Activated CD4-positive, alpha-beta T cell treated with anti-CD3 and anti-CD28 coated beads, Interleukin-2, amount 10 ng/mL, durations not matched to agents 7 days and 5 days (primary cell): ENCODE measurements around the gene HOXA13. TPM values are rescaled to one million over a fixed set of nuclear protein-coding genes. Genes with fewer than 3 reads are reported as not detected.

Experiments used
- CTCF ChIA-PET: fragments of 350-600 bp; sonication (Branson Sonifier 250); formaldehyde crosslinking; loops from one replicate; lab custom pipeline; 2021; ENCODE audit warnings: antibody characterized with exemption; lab: Charles Lee
- POLR2A ChIA-PET: fragments of 350-600 bp; sonication (Branson Sonifier 250); formaldehyde crosslinking; loops from one replicate; lab custom pipeline; 2021; ENCODE audit warnings: antibody characterized with exemption; lab: Charles Lee
- DNase-seq: peaks from one replicate; pipeline ENCODE4 v3.0.0-alpha.2; 2020
- H3K27ac Mint-ChIP-seq: one replicate; pipeline ENCODE4 v1.8.0; 2021; ENCODE audit warnings: mild to moderate bottlenecking, moderate library complexity, mixed read lengths
- H3K27me3 Mint-ChIP-seq: one replicate; pipeline ENCODE4 v1.8.0; 2021; ENCODE audit warnings: mixed read lengths
- H3K36me3 Mint-ChIP-seq: one replicate; pipeline ENCODE4 v1.8.0; 2021; ENCODE audit warnings: low read depth, mixed read lengths
- H3K4me1 Mint-ChIP-seq: one replicate; pipeline ENCODE4 v1.8.0; 2021; ENCODE audit warnings: mixed read lengths
- H3K4me3 Mint-ChIP-seq: one replicate; pipeline ENCODE4 v1.8.0; 2021; ENCODE audit warnings: mild to moderate bottlenecking, moderate library complexity, mixed read lengths
- H3K9me3 Mint-ChIP-seq: one replicate; pipeline ENCODE4 v1.8.0; 2021; ENCODE audit warnings: mixed read lengths
- total RNA-seq, 2 experiments: library from RNA; stranded (reverse); gene quantifications; one replicate each; pipeline ENCODE4 v1.2.3, GENCODE V29; 2021

Gene HOXA13
- total RNA-seq, 2 experiments from 2014 or later: not detected

DNA sequence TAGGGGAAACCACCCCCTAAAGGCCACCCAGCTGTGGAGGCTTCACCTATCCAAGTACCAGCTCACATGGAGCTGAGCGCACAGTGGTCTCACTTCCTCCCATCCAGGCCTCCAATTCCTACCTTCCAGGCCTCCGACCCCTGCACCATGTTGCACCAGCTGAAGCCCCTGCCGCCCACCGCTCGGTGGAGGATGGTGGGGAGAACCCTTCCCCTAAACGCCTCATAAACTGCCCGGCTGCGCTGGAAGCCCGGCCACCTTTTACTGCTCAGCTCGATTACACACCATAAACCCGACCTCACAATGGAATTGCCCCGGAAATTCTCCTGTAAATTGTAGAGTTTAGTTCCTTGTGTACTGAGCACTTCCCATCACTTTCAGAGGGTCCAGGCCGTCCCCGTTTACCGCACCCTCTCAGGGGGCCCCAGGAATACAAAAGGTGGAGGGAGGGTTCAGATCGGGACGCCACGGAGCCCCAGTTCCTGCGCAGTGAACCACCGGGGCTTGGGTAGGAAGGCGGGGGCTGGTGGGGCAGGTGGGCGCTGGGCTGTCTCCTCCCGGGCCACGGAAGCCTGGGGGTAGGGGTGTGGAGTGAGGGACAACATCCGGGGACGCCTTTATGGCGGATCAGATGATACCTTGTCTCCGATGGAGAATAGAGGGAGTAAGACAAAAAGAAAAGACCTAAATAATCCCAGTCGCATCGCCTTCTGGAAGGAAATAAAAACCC lies 42.0 kb downstream of the HOXA13 start:
- Mint-ChIP-seq H3K4me3 (no peak overlapping the region), H3K27ac (peak overlapping the region; percentile 75), H3K36me3 (peaks cover 3% of the 10 kb centered on the region), H3K9me3 (no peaks in the 10 kb centered on the region), H3K27me3 (peaks cover 87% of the 10 kb centered on the region), H3K4me1 (peaks cover 11% of the 10 kb centered on the region)
- DNase-seq: no peak
- ChIA-PET POLR2A (no interaction called here), CTCF (interaction anchor here (0.9 to 1.4 kb wide), 4 partner anchors 9 to 96 kb away, joined by 3 to 6 read pairs (median 3); no protein-coding TSS in a partner anchor)

DNA sequence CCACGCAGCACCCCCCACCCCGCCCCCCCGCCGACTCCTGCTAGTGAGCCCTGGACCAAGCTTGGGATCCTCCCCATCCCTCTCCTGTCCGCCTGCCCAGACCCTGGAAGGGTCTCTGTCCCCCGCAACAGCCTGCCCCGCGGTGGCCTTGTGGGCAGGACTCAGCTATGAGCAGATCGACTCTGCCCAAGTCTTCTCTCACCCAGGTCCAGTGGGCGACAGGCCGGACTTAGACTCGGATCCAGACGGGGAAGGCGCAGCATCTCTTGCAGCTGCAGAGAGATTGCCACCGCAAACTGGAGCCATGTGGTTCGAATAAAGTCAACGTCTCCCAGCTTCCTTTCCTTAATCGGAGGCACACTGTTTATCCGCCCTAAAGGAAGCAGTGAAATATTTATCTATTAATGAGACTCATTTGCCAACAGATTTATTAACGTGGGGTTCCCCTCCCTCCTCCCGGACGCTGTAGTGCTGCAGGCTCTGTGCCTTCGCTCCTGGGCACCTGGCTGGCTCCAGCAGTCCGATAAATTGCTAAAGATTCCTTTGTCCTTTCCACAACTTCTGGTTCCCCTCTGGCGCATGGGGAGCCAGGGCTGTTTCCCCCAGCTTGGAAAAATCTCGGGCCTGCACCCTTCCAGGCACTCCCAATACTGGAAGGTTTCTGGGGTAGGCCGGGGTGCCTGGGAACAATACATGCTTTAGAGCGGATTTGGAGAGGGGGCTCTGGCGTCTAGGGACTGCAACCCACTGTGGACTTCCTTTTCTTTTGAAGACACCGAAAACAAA lies 42.8 kb downstream of the HOXA13 start:
- POLR2A ChIA-PET: no interaction called here
- H3K4me3 Mint-ChIP-seq: peak overlapping the region; percentile 50

DNA sequence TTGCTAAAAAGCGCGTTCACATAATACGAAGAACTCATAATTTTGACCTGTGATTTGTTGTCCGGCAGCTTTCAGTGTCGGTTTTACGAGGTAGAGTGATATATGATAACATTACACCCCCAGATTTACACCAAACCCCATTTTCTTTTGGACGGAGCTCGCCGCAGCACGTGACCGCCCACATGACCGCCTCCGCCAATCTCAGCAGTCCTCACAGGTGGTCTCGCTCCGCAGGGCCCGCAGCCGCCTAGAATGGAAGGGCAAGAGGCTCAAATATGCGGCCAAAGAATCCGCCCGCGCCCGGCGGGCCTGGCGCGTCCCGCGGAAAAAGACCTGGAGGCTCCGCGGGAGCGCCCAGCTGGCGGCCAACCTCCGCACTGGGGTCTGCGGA lies 43.4 kb downstream of the HOXA13 start, which contains the start of gene HOXA7:
HOXA7 (minus strand) TSS at position 168 of the 391 bp plus-strand sequence; CDS start at position 38, 130 bp downstream.
- CTCF ChIA-PET: interaction anchor here (0.8 to 1.4 kb wide), 2 partner anchors 12 to 34 kb away, joined by 3 to 6 read pairs; no protein-coding TSS in a partner anchor
- Mint-ChIP-seq H3K27me3 (peaks cover 86% of the 10 kb centered on the region), H3K4me1 (peaks cover 17% of the 10 kb centered on the region), H3K27ac (peak within 1 kb of the TSS; percentile 82), H3K4me3 (peak within 1 kb of the TSS; percentile 50), H3K9me3 (no peaks in the 10 kb centered on the region), H3K36me3 (peaks cover 3% of the 10 kb centered on the region)
- DNase-seq: no peak
- POLR2A ChIA-PET: no interaction called here

More for the DNA sequence above, 42.8 kb downstream of the HOXA13 start:
- Mint-ChIP-seq H3K9me3 (no peaks in the 10 kb centered on the region), H3K4me1 (peaks cover 11% of the 10 kb centered on the region), H3K27ac (peak overlapping the region; percentile 75), H3K36me3 (peaks cover 3% of the 10 kb centered on the region), H3K27me3 (peaks cover 85% of the 10 kb centered on the region)
- DNase-seq: no peak
- CTCF ChIA-PET: interaction anchor here (0.8 to 1.4 kb wide), 5 partner anchors 9 to 97 kb away, joined by 3 to 6 read pairs (median 3); no protein-coding TSS in a partner anchor

DNA sequence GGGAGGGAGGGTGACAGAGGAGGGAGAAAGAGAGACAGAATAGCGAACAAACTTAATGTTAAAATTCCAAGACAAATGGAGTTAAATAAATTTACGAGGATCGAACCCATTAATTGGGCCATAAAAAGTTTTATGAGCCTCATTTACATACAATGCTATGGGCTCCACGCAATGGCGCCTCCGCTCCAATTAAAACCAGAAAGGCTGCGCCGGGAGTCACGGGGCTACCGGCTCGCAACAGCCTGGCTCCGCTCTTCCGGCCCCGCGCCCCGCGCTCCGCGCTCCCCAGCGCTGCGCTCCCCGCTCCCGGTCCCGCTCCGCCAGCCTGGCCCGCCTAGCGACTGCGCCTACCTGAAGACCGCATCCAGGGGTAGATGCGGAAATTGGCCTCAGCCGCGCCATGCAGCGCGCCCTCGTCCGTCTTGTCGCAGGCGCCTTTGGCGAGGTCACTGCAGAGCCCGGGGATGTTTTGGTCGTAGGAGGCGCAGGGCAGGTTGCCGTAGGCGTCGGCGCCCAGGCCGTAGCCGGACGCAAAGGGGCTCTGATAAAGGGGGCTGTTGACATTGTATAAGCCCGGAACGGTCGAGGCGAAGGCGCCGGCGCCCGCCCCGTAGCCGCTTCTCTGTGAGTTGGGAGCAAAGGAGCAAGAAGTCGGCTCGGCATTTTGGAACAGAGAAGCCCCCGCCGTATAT lies 43.9 kb downstream of the HOXA13 start:
- H3K4me1 Mint-ChIP-seq: peaks cover 21% of the 10 kb centered on the region
- H3K9me3 Mint-ChIP-seq: no peaks in the 10 kb centered on the region
- no peak for DNase-seq
- peaks cover 88% of the 10 kb centered on the region for H3K27me3 Mint-ChIP-seq
- POLR2A ChIA-PET: no interaction called here
- peak overlapping the region; percentile 82 for H3K27ac Mint-ChIP-seq
- peak overlapping the region; percentile 47 for H3K4me3 Mint-ChIP-seq
- H3K36me3 Mint-ChIP-seq: peaks cover 3% of the 10 kb centered on the region
- CTCF ChIA-PET: interaction anchor here (0.7 to 1.4 kb wide), 4 partner anchors 12 to 34 kb away, joined by 3 to 6 read pairs (median 3); no protein-coding TSS in a partner anchor

DNA sequence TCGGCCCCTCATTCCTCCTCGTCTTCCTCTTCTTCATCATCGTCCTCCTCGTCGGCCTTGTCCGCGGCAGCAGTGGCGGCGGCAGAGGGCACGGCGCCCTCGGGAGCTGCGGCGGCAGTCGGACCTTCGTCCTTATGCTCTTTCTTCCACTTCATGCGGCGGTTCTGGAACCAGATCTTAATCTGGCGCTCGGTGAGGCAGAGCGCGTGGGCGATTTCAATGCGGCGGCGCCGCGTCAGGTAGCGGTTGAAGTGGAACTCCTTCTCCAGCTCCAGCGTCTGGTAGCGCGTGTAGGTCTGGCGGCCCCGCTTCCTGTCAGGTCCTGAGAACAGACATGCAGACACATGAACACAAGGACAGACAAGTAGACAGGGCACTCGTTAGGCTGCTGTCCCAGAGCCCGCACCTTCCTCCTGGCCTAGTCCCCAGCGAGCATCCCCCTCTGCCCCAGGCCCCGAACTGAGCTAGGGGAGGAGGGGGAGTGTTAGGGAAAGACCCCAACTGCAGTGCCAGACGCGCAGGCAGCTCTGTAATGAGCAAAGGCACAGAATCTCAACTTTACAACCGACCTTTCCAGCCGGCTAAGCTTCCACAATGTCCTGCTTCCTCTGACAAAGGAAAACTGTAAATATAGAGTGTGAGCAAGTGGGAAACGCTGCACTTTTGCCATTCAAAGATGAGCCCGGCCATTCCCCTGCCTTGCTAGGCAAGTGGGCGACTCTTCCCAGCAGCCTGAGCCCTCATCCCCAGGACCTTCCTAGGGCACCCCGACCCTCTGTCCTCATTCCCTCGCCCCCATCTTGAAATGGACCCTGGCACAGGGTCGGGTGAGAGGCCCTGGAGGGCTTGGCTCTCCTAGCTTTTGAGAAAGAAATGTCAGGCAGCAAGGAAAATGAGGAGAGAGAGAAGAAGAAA lies 44.7 kb downstream of the HOXA13 start:
- Mint-ChIP-seq H3K4me3 (peak overlapping the region; percentile 47), H3K9me3 (no peaks in the 10 kb centered on the region), H3K27me3 (peaks cover 91% of the 10 kb centered on the region), H3K27ac (peak overlapping the region; percentile 82), H3K4me1 (peaks cover 25% of the 10 kb centered on the region), H3K36me3 (peaks cover 3% of the 10 kb centered on the region)
- ChIA-PET POLR2A (no interaction called here), CTCF (interaction anchor here (0.7 to 0.8 kb wide), 2 partner anchors 13 to 24 kb away, joined by 3 read pairs; no protein-coding TSS in a partner anchor)
- no peak for DNase-seq

DNA sequence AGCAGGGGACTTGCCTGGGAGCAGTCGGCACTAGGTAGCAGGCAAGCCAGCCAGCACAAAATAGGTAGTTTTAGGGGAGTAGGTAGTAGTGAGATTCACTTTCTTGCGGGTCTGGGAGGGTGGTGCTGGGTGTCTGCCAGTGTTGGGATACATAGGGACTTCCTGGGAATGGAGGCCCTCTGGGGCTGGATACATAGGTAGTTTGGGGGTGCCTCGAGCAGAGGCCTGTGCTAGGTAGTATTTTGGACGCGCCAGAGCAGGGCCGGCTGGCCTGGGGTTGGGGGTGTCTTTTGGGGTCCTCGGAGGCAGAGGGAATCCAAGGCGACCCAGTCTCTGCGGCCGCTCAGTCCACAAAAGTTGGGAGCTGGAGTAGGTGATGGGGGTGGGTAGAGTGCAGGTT lies 45.5 kb downstream of the HOXA13 start:
- peaks cover 90% of the 10 kb centered on the region for H3K27me3 Mint-ChIP-seq
- H3K4me1 Mint-ChIP-seq: peaks cover 21% of the 10 kb centered on the region
- peaks cover 1% of the 10 kb centered on the region for H3K36me3 Mint-ChIP-seq
- no peak overlapping the region for H3K27ac Mint-ChIP-seq
- ChIA-PET CTCF (interaction anchor here (0.7 kb wide), 1 partner anchor 40 kb away, joined by 3 read pairs; no protein-coding TSS in a partner anchor), POLR2A (no interaction called here)
- H3K9me3 Mint-ChIP-seq: no peaks in the 10 kb centered on the region
- no peak overlapping the region for H3K4me3 Mint-ChIP-seq
- DNase-seq: no peak

DNA sequence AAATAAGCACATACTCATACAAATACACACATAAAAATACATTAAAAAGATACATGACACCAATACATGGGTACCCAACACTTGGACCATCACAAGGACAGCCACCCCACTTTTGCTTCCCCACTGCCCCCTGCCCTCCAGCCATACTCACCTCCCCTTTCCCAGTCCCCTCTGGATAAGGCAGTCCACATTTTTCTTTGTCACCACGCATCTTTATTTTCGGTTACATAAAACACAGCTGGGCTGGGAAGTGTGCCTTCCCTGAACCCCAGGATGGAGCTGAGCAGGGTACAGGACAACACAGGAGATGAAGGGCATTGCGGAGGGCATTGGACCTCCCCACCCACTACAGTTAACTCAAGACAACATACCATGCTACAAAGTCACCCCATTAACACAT lies 46.4 kb downstream of the HOXA13 start:
- Mint-ChIP-seq H3K27ac (no peak overlapping the region), H3K36me3 (peaks cover 1% of the 10 kb centered on the region)

DNA sequence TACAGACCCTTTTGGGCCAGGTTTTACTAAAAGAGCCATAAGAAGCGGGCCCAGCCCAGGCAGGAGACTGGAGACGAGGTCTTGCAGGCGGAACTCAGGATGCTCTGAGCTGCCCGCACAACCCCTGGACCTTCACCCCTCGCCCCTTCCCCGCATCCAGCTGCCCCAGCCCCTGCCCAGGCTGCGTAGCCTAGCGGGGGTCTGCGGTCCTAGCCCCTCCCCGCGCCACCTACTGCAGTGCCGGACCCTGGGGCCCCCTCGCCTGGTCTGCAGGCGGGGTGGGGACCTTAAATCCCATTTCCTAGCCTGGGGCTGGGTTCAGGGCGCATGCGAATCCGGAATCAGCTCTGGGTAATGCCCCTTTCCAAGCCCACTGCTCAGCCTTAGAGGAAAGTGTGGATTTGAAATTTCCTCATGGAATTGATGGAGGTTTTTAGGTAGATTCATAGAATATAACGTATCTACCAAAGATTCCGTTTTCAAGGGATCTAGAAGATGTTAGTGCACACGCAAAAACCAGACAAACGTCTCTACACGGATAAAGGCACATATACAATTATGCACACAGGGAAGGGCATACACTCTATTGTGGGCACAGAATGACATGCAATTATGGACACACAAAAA lies 47.0 kb downstream of the HOXA13 start:
- no peaks in the 10 kb centered on the region for H3K9me3 Mint-ChIP-seq
- ChIA-PET CTCF (interaction anchor here (1.0 to 3.0 kb wide), 3 partner anchors 8 to 43 kb away, joined by 3 to 11 read pairs (median 6); no protein-coding TSS in a partner anchor), POLR2A (no interaction called here)
- no peak overlapping the region for H3K27ac Mint-ChIP-seq
- H3K27me3 Mint-ChIP-seq: peaks cover 89% of the 10 kb centered on the region
- no peak for DNase-seq
- peaks cover 1% of the 10 kb centered on the region for H3K36me3 Mint-ChIP-seq
- H3K4me1 Mint-ChIP-seq: peaks cover 27% of the 10 kb centered on the region
- H3K4me3 Mint-ChIP-seq: no peak overlapping the region

More for the DNA sequence above, 46.4 kb downstream of the HOXA13 start:
- no peak for DNase-seq
- Mint-ChIP-seq H3K4me1 (peaks cover 21% of the 10 kb centered on the region), H3K27me3 (peaks cover 89% of the 10 kb centered on the region), H3K9me3 (no peaks in the 10 kb centered on the region), H3K4me3 (no peak overlapping the region)
- ChIA-PET POLR2A (no interaction called here), CTCF (interaction anchor here (0.7 to 1.5 kb wide), 2 partner anchors 26 to 41 kb away, joined by 3 to 6 read pairs; no protein-coding TSS in a partner anchor)

DNA sequence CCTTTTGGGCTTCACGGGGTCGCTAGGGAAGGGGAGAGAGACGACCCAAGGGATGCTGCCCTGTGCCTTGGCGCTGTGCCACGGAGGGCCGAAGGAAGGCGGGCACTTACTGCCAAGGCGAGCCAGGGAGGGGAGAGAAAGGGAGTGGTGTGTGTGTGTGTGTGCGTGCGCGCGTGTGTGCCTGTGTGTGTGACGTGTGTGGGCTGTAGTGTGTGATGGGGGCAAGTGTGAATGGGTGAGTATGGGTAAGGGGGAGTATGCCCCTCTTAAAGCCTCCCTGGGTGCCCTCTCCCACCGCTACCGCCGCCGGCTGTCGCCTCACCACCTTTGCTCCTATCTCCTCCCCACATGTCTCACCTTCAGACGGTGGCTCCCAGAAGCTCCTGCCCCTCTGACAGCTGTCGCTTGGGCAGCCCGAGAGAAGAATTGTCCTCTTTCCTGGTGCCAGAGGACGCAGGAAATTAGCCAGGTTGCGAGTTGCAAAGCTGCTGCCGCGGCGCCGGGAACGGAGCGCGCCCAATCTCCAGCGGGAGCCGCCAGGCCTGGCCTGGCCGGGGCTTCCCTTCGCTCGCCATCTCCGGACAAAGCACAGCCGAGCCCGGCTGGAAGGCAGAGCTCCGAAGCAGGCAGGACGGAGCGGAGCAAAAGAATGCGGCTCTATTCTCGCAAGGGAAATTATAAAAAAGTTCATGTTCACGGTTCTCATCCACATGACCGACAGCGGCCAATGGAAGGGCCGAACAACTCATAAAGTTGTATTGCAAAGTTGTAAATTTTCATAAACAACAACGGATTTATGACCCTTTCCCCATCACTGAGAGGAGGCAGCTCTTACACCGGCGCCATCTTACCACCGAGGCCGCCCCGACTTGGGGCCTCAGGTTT lies 47.7 kb downstream of the HOXA13 start, which contains the start of gene HOXA3:
HOXA3 (minus strand) TSS at position 653 of the 885 bp plus-strand sequence. CDS start 41,943 bp downstream, outside the sequence.
- Mint-ChIP-seq H3K27ac (peak within 1 kb of the TSS; percentile 31), H3K4me3 (peak within 1 kb of the TSS; percentile 39), H3K36me3 (peaks cover 1% of the 10 kb centered on the region), H3K4me1 (peaks cover 27% of the 10 kb centered on the region), H3K27me3 (peaks cover 88% of the 10 kb centered on the region), H3K9me3 (no peaks in the 10 kb centered on the region)
- CTCF ChIA-PET: interaction anchor here (1.0 to 3.0 kb wide), 7 partner anchors 9 to 90 kb away, joined by 3 to 11 read pairs (median 6); partner anchors contain the start of genes EVX1 and HOXA11
- POLR2A ChIA-PET: no interaction called here
- no peak for DNase-seq

DNA sequence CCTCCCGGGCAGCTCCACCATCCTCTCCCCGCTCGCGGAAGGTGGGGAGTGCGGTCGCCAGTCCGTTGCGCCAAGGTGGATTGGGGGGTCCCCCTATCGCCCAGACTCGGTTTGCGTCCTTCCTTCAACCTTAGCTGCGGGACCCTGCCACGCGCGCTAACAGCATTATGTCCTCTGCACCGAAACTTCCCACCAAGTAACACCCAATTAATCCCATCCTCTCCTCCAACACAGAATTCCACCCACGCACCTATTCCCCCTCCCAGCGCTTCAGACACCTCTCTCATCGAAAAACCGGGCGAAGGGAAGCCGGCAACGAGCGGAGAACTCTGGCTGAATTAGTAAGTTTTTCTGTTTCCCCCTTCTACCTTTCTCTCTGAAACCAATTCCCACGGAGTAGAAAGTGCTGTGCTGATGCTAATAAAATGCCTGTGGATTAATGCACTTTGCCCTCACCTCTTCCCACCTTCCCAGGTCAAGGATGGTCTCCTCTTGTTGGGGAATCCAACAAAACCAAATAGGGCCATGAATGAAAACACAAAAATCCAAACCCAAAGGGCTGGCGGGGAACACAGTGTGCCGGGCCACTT lies 48.5 kb downstream of the HOXA13 start:
- Mint-ChIP-seq H3K27me3 (peaks cover 90% of the 10 kb centered on the region), H3K36me3 (peaks cover 1% of the 10 kb centered on the region), H3K4me1 (peaks cover 27% of the 10 kb centered on the region), H3K4me3 (peak overlapping the region; percentile 39), H3K27ac (peak overlapping the region; percentile 31), H3K9me3 (no peaks in the 10 kb centered on the region)
- no peak for DNase-seq
- ChIA-PET CTCF (interaction anchor here (0.8 to 3.0 kb wide), 12 partner anchors 10 to 104 kb away, joined by 3 to 11 read pairs (median 4); partner anchors contain the start of genes EVX1, HOXA11 and HOXA13), POLR2A (interaction anchor here (1.0 kb wide), 1 partner anchor 21 kb away, joined by 3 read pairs; no protein-coding TSS in a partner anchor)
